ENCODE measurements around the gene OR2AK2.

Gene OR2AK2

DNA sequence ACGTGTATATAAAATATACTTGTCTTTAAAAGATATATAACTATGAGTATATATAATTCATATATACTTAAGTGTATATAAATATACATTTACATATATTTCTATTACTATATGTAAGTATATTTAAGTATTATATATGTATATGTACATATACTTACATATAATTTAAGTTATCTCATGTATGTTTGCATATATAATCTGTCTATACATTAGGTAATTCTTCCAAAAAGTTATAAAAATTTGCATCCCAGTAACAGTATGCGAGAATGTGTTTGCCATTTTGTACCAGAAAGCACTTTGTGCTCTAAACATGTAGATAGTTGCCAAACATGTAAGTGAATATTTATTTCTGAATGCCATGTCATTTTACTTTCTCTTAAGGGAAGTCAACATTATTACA lies at the start of gene OR2AK2:
Gene OR2AK2, plus strand, starts transcription at position 301 of the 400 bp plus-strand sequence. CDS start 144 bp downstream, outside the sequence.
- DNase-seq = no peak

GRCh38 chr1:247919952-247920351 lies 45.1 kb upstream of the OR2AK2 start, which contains the start of gene OR2T8:
OR2T8 (plus strand) TSS chr1:247920252; CDS start chr1:247921018, 766 bp downstream.
- DNase-seq = no peak

GRCh38 chr1:247923941-247924340 lies 41.1 kb upstream of the OR2AK2 start:
- DNase-seq = no peak

- peak; percentile 21 for DNase-seq
Measured at GRCh38 chr1:247924868-247925267, 40.2 kb upstream of the OR2AK2 start, which contains the start of gene OR2AJ1. OR2AJ1 (plus strand) TSS chr1:247924889; CDS start chr1:247933769, 8,880 bp downstream.

GRCh38 chr1:247933989-247934388 lies 31.0 kb upstream of the OR2AK2 start:
- no peak for DNase-seq

DNA sequence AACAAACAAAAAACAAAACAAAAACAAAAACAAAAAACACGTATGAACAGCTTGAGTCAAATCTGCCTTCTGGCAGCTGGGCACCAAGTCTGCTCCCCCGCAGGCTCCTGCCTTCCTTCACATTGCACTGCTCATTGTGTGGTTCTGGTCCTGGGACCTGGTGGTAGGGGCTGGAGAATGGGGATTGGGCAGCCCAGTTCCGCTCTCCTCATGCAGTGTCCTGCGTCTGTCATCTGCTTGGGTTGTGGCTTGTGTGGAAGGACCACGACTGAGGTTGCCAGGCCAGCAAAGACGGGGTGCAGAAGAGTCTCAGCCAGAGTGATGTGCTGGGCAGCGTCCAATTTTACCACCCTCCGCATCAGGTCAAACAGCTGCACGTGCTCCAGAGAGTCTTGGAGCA lies 29.3 kb upstream of the OR2AK2 start:
- DNase-seq = no peak

- no peak for DNase-seq
Measured at GRCh38 chr1:247936415-247936814, 28.6 kb upstream of the OR2AK2 start.

- DNase-seq = peak; percentile 97
Measured at GRCh38 chr1:247936965-247937734, 27.9 kb upstream of the OR2AK2 start.

DNA sequence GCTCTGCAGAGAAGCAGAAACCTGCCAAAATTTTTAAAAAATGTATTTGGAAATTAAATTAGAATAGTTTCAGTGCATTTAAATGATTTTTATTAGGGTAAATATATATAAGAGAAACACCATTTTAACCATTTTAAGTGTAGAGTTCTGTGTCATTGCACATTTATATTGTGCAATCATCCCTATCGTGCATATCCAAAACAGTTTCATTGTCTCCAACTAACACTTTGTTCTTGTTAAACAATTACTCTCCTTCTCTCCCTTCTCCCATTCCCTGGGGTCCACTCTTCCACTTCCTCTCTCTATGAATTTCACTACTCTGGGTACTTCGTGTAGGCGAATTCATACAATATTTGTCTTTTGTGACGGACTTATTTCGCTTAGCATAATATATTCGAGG lies 22.4 kb upstream of the OR2AK2 start:
- no peak for DNase-seq

- DNase-seq = no peak
Measured at GRCh38 chr1:247948558-247948957, 16.5 kb upstream of the OR2AK2 start, which contains the start of gene OR2L8. OR2L8 (plus strand) TSS chr1:247948858; CDS start chr1:247948858, 0 bp downstream.

DNA sequence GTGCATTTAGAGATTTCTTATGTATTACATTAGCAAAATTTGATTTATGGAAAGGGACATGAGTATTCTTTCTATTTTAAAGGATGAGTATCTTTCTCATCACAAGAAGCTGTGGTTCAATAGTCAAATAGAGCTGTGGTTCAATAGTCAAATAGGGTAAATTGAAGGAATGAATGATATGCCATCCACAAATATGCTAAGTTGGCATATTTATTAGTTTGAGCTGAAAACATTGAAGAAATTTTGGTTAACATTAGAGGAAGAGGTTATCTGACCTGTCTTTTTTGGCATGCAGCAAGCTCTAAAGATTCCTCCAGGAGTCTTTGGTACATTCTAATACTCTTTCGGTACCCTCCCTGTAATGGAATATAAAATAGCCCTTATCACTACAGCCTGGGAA lies 11.6 kb upstream of the OR2AK2 start:
- no peak for DNase-seq

DNA sequence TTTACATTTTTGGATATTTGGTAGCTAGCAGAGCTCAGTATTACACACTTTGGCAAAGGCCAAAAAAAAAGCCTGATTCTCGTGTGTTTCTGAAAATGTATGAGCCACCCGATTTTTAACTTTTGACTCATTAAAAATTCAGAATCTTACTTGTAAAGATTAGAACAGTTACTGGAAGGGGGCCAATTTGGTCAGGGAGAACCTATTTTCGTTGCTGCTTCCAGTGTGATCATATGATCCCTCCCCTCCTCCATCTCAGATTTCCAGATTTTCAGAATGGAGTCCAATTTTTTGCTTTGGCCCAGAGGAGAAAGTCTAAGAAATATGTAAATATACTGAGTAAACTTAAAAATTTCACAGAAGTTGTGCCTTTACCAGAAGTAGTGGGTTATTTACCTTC lies 3.2 kb upstream of the OR2AK2 start:
- no peak for DNase-seq

GRCh38 chr1:247962911-247963588 lies 2.0 kb upstream of the OR2AK2 start:
- DNase-seq = no peak

DNA sequence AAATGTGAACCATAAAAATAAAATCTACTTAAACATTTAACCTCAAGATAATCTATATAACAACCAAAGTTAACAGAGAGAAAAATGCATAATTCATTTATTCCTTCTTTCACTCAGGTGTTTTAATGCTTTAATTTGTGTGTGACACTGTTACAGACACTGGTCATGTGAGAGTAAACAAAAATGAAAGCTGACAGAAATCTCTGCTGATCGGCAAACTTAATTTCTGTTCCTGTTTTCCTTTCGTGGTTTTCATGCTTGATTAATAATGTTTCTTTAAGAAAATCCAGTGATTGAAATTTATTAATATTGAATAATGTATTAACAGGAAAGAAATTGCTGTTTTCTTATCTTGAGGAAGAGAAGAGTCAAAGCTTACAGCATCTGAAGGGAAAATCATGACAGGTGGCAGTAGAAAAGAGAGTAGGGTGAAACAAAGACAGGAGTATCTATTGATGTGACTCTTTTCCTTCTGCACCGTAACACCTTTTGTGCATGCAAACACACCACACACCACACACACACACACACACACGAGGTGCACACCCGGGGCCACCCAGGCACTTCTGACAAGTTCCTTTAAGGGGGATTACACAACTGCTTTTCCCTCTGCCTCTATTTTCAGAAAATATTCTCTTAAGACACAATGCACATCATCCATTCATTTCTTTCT lies 1.6 kb downstream of the OR2AK2 start:
- DNase-seq = no peak

DNA sequence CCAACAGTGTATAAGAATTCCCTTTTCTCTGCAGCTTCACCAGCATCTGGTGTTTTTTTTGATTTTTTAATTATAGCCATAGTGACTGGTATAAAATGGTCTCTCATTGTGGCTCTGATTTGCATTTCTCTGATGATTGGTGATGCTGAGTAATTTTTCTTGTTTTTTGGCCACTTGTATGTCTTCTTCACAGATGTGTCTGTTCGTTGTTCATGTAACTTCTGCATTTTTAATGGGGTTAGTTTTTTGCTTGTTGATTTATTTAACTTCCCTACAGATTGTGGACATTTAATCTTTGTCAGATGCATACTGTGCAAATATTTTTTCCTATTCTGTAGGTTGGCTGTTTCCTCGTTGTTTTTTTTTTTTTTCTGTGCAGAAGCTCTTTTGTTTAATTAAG lies 28.0 kb downstream of the OR2AK2 start:
- no peak for DNase-seq

DNA sequence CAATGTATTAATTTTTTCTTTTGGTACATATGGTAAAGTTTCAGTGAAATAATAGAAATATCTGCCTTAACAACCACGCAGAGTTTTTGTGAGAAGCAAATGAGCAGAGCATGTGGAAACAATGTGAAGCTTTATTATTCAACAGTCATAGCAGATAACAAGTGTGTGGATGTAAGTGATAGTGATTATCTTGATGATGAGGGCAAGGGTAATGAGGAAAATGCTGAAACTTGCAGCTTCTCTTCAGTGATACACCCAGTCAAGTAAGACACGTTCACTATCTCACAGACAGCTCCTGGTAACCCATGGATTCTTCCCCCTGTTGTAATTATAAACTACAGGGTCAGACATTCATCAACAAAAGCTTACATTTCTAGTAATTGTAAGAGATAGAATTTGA lies 33.8 kb downstream of the OR2AK2 start:
- DNase-seq = no peak

GRCh38 chr1:248000169-248000568 lies 35.1 kb downstream of the OR2AK2 start:
- DNase-seq = no peak

DNA sequence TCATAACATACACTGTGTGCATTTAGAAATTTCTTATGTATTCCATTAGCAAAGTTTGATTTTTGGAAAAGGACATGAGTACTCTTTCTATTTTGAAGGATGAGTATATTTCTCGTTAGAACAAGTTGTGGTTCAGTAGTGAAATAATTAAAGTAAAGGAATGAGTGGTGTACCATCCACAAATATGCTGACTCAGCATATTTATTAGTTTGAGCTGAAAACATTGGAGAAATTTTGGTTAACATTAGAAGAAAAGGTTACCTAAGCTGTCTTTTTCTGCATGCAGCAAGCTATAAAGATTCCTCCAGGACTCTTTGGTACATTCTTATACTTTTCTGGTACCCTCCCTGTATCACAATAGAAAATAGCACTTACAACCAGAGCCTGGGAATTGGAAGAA lies 42.7 kb downstream of the OR2AK2 start:
- no peak for DNase-seq

DNA sequence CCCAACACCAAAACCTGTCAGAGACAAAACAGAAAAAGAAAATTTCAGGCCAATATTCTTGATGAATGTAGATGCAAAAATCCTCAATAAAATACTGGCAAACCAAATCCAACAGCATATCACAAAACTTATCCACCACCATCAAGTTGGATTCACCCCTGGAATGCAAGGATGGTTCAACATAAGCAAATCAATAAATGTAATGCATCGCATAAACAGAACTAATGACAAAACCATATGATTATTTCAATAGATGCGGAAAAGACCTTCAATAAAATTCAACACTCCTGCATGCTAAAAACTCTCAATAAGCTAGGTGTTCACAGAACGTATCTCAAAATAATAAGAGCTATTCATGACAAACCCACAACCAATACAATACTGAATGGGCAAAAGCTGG lies 44.6 kb downstream of the OR2AK2 start:
- DNase-seq = no peak

GRCh38 chr1:248013229-248013710 lies 48.2 kb downstream of the OR2AK2 start, which contains the start of gene OR2L5:
OR2L5 (plus strand) TSS chr1:248013660; CDS start chr1:248021948, 8,288 bp downstream.
- no peak for DNase-seq

GRCh38 chr1:248015803-248016202 lies 50.8 kb downstream of the OR2AK2 start:
- DNase-seq = no peak

Measured in retina (tissue), 1 donor.